Islet precursor cell (in vitro differentiated cells): ENCODE results near the gene FBLIM1.
A peak's percentile ranks its signal among the peaks of the same experiment; 100 is the strongest.

ENCODE experiments used
- DNase-seq: peaks from one replicate; pipeline ENCODE4 v3.0.0-alpha.2; 2018

The FBLIM1 gene

GRCh38 chr1:15758343-15758931 lies at the start of gene FBLIM1:
Gene FBLIM1 (plus strand): TSS chr1:15758795. CDS start chr1:15764984, 6,189 bp downstream.
- peak; percentile 78 for DNase-seq

GRCh38 chr1:15709226-15709625 lies 49.4 kb upstream of the FBLIM1 start:
- no peak for DNase-seq

- DNase-seq: no peak
Measured at GRCh38 chr1:15712168-15712567, 46.4 kb upstream of the FBLIM1 start.

GRCh38 chr1:15714406-15715136 lies 44.0 kb upstream of the FBLIM1 start:
- DNase-seq: no peak

GRCh38 chr1:15717418-15718125 lies 41.0 kb upstream of the FBLIM1 start:
- DNase-seq: no peak

- DNase-seq: peak; percentile 47
Measured at GRCh38 chr1:15718199-15718601, 40.4 kb upstream of the FBLIM1 start.

GRCh38 chr1:15719381-15720120 lies 39.0 kb upstream of the FBLIM1 start:
- peak; percentile 69 for DNase-seq

GRCh38 chr1:15720861-15721260 lies 37.7 kb upstream of the FBLIM1 start:
- no peak for DNase-seq

GRCh38 chr1:15722411-15722810 lies 36.2 kb upstream of the FBLIM1 start:
- no peak for DNase-seq

- peak; percentile 95 for DNase-seq
Measured at GRCh38 chr1:15722836-15723532, 35.6 kb upstream of the FBLIM1 start.

GRCh38 chr1:15723631-15724246 lies 34.9 kb upstream of the FBLIM1 start:
- DNase-seq: no peak

GRCh38 chr1:15724949-15725880 lies 33.4 kb upstream of the FBLIM1 start:
- peak; percentile 94 for DNase-seq

- no peak for DNase-seq
Measured at GRCh38 chr1:15726508-15726907, 32.1 kb upstream of the FBLIM1 start.

GRCh38 chr1:15727021-15727420 lies 31.6 kb upstream of the FBLIM1 start:
- DNase-seq: no peak

- no peak for DNase-seq
Measured at GRCh38 chr1:15727424-15727823, 31.2 kb upstream of the FBLIM1 start.

GRCh38 chr1:15727866-15728534 lies 30.6 kb upstream of the FBLIM1 start:
- DNase-seq: no peak

GRCh38 chr1:15728937-15729657 lies 29.5 kb upstream of the FBLIM1 start:
- DNase-seq: no peak

GRCh38 chr1:15730423-15730822 lies 28.2 kb upstream of the FBLIM1 start:
- no peak for DNase-seq

- DNase-seq: no peak
Measured at GRCh38 chr1:15730936-15731335, 27.7 kb upstream of the FBLIM1 start.
